ENCODE data around the gene DOC2A.
"Not testable (repeated sequence)": the region's sequence is repeated elsewhere in the genome, so short reads cannot be mapped to it uniquely, and the experiment has no call there.

The DOC2A gene

DNA sequence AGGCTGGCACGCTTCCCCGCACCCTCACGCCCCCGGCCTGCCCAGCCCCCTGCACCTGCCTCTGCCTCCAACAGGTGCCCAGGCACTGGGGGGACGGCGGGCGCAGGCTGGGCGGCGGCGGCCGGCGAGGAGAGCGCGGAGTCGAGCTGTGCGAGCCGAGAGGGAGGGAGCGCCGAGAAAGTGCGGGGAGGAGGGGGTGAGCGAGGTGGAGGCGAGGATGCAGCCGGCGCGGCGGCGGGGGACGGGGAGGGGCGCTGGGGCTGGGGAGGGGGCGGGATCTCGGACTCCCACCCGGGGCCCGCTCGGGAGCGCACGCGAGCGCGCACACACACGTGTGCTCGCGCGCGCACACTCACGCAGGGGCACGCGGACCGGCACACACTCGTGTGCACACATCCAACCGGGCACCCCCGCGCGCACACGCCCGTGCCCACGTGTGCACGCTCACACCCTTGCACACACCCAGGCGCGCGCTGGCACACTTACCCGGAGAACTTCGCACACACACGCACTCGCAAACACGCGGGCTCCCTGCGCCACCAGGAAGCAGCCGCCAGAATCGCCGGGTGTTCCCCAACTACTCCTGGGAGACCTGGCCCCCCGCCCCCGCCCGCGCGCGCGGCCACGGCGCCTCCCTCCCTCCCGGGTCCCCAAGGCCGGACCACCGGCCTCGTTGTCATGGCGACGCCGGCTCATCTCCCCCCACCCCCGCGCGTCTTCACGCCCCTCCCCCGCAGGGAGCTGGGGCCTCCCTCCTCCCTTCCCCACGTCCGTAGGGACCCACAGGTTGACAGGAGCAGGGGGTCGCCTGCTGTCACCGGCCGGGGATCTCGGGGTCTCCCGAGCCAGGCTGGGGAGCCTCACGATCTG is at the start of gene DOC2A:
Gene DOC2A, minus strand, starts transcription at position 184 of the 870 bp plus-strand sequence. CDS start 805 bp downstream, outside the sequence.
- no peaks in the 10 kb centered on the region for H3K36me3 ChIP-seq (ENCODE audit: insufficient read depth, low read length)
- no peaks in the 10 kb centered on the region for H3K27me3 ChIP-seq (ENCODE audit: insufficient read depth, low read length)
- peaks cover 10% of the 10 kb centered on the region for H3K4me1 ChIP-seq (ENCODE audit: insufficient read depth, low read length)
- no peaks in the 10 kb centered on the region for H3K9me3 ChIP-seq (ENCODE audit: low read length)
- peak within 1 kb of the TSS; percentile 92 for H2AFZ ChIP-seq (ENCODE audit: low read depth, low read length)
- peak within 1 kb of the TSS; percentile 71 for H3K4me3 ChIP-seq (ENCODE audit: low read length)

DNA sequence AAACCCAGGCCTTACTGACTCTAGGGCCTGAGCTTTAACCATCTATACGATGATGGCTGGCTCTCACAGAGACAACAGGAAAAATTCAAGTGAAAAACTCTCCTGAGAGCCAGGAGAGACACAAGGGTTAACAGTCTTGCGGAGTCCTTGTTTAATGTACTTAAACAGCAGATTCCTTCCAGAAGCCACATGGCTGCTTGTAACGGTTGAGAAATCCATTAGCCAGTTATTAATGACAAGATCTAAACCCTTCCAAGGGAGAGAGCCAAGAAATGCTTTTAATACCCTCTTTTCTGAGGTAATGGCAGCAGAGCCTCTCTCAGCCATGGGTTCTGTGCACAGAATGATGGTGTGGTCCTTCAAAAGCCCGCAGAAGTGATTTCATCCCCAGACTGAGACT is 49.5 kb upstream of the DOC2A start:
- no peaks in the 10 kb centered on the region for H3K9me3 ChIP-seq (ENCODE audit: low read length)
- no peak overlapping the region for H3K4me3 ChIP-seq (ENCODE audit: low read length)
- peaks cover 19% of the 10 kb centered on the region for H3K4me1 ChIP-seq (ENCODE audit: insufficient read depth, low read length)
- peaks cover 11% of the 10 kb centered on the region for H3K36me3 ChIP-seq (ENCODE audit: insufficient read depth, low read length)
- H2AFZ ChIP-seq (ENCODE audit: low read depth, low read length) = no peak overlapping the region
- H3K27me3 ChIP-seq (ENCODE audit: insufficient read depth, low read length) = no peaks in the 10 kb centered on the region

DNA sequence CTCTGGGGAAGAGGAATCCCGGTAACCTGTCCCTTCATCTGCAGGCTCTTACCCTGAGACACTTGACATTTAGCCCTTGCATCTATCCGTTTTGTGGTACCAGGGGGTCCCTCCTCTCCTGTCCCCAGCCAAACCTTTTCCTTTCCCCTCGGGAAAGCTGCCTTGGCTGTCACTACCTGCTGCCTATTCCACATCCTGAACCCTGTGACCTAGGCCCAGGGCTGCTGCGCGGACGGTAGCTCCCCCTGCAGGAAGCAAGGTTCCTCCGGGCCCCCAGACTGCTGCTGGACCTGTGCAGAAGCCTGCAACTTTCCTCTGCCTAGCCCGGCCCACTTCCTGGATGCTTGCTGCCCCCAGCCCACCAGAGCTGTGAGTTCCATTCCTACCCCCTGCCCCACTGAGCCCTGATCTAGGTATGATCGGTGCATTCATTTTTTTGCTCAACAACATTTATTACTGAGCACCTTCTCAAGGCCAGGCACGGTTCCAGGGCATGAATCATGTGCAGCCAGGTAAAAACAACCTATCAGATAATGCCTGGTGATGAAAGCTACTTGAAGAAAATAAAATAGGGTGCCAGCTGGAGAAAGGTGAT is 44.2 kb upstream of the DOC2A start:
- H3K4me3 ChIP-seq (ENCODE audit: low read length) = no peak overlapping the region
- H3K36me3 ChIP-seq (ENCODE audit: insufficient read depth, low read length) = peaks cover 9% of the 10 kb centered on the region
- H3K9me3 ChIP-seq (ENCODE audit: low read length) = no peaks in the 10 kb centered on the region
- H2AFZ ChIP-seq (ENCODE audit: low read depth, low read length) = no peak overlapping the region
- H3K27me3 ChIP-seq (ENCODE audit: insufficient read depth, low read length) = no peaks in the 10 kb centered on the region
- H3K4me1 ChIP-seq (ENCODE audit: insufficient read depth, low read length) = peaks cover 8% of the 10 kb centered on the region

DNA sequence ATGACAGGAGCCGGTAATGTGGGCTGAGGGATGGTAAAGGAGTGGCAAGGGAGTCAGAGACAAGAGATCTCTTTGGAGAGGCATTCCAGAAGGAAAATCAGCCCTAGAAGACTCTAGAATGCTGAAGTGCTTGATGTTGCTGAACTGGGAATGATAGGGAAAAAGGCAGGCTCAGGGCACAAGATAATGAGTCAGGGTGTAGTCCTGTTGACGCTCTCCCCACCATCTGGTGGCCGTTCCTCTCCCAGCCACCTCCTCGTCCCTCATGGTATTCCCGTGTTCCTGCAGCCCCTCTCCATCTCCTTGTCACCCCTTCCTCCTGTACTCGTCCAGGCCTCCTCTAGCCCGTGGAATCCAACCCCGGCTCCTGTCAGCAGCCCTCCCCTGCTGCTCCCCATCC is 43.6 kb upstream of the DOC2A start:
- H3K27me3 ChIP-seq (ENCODE audit: insufficient read depth, low read length) = no peaks in the 10 kb centered on the region
- peaks cover 8% of the 10 kb centered on the region for H3K4me1 ChIP-seq (ENCODE audit: insufficient read depth, low read length)
- H3K9me3 ChIP-seq (ENCODE audit: low read length) = no peaks in the 10 kb centered on the region
- no peak overlapping the region for H2AFZ ChIP-seq (ENCODE audit: low read depth, low read length)
- H3K4me3 ChIP-seq (ENCODE audit: low read length) = no peak overlapping the region
- H3K36me3 ChIP-seq (ENCODE audit: insufficient read depth, low read length) = peaks cover 3% of the 10 kb centered on the region

DNA sequence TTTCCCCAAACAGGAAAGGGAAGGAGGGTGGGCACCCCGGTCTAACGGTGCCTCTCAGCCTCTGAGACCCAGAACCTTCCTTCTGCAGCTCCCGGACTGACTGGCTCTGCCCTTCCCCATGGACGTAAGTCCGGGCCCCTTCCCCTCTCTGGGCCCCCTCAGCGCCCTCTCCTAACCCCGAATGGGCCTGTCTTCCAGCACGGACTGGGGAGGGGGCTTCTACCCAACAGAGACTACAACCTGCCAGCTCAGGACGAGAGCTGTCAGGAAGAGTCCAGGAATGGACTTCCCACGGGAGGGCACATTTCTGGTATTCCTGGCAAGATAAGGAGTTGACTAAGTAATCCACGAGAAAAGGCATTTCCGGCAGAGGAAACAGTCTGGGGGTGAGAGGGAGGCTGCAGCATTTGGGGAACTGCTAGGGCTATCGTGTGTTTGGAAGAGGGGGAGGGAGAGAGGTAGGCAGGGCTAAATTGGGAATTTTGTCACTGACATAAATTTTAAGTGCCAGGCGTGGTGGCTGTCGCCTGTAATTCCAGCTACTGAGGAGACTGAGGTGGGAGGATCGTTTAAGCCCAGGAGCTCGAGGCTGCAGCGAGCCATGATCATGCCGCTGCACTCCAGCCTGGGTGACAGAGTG is 42.7 kb upstream of the DOC2A start:
- peaks cover 2% of the 10 kb centered on the region for H3K36me3 ChIP-seq (ENCODE audit: insufficient read depth, low read length)
- peak overlapping the region; percentile 75 for H2AFZ ChIP-seq (ENCODE audit: low read depth, low read length)
- no peaks in the 10 kb centered on the region for H3K9me3 ChIP-seq (ENCODE audit: low read length)
- H3K27me3 ChIP-seq (ENCODE audit: insufficient read depth, low read length) = no peaks in the 10 kb centered on the region
- peaks cover 8% of the 10 kb centered on the region for H3K4me1 ChIP-seq (ENCODE audit: insufficient read depth, low read length)
- H3K4me3 ChIP-seq (ENCODE audit: low read length) = peak overlapping the region; percentile 60

GRCh38 chr16:30052671-30053372 is 42.0 kb upstream of the DOC2A start:
- Histone ChIP-seq H3K4me3 (ENCODE audit: low read length) (peak overlapping the region; percentile 60), H2AFZ (ENCODE audit: low read depth, low read length) (peak overlapping the region; percentile 75), H3K27me3 (ENCODE audit: insufficient read depth, low read length) (no peaks in the 10 kb centered on the region), H3K9me3 (ENCODE audit: low read length) (no peaks in the 10 kb centered on the region), H3K4me1 (ENCODE audit: insufficient read depth, low read length) (peaks cover 8% of the 10 kb centered on the region), H3K36me3 (ENCODE audit: insufficient read depth, low read length) (peaks cover 2% of the 10 kb centered on the region)

DNA sequence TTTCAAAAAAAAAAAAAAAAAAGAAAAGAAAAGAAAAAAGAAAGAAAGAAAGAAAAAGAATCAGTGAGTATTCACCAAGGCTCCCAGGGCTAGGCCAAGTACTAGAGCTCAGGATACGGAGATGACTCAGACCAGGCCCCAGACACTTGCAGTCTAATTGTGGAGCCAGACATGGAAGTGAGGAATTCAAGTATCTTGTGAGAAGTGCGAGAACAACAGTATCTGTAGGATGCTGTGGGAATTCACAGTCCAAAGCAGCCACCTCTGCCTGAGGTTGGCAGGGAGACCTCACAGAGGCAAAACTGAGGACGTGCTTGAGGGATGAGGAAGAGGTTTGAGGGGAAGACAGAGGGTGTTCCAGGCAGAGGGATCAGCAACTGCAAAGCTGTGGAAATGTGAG is 40.7 kb upstream of the DOC2A start:
- Histone ChIP-seq H3K36me3 (ENCODE audit: insufficient read depth, low read length) (peaks cover 2% of the 10 kb centered on the region), H2AFZ (ENCODE audit: low read depth, low read length) (no peak overlapping the region), H3K4me1 (ENCODE audit: insufficient read depth, low read length) (peaks cover 8% of the 10 kb centered on the region), H3K4me3 (ENCODE audit: low read length) (no peak overlapping the region), H3K27me3 (ENCODE audit: insufficient read depth, low read length) (no peaks in the 10 kb centered on the region), H3K9me3 (ENCODE audit: low read length) (no peaks in the 10 kb centered on the region)

DNA sequence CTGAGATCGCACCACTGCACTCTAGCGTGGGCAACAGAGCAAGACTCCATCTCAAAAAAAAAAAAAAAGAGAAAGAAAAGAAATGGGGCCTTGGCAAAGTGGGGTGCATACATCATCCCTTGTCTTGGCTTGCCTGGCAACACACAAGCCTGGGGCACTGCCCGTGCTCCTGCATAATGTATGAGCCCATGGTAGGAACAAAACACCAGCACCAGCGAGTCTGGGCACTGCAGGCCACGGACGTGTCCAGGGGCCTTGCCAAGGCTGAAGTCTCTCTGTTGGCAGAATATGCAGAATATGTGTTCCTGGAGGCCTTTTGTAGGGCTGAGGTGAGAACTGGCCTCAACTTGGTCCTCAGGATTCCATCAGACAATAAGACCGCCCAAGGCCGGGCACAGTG is 39.0 kb upstream of the DOC2A start:
- no peaks in the 10 kb centered on the region for H3K36me3 ChIP-seq (ENCODE audit: insufficient read depth, low read length)
- no peaks in the 10 kb centered on the region for H3K9me3 ChIP-seq (ENCODE audit: low read length)
- H3K4me1 ChIP-seq (ENCODE audit: insufficient read depth, low read length) = peaks cover 8% of the 10 kb centered on the region
- no peak overlapping the region for H3K4me3 ChIP-seq (ENCODE audit: low read length)
- no peak overlapping the region for H2AFZ ChIP-seq (ENCODE audit: low read depth, low read length)
- H3K27me3 ChIP-seq (ENCODE audit: insufficient read depth, low read length) = no peaks in the 10 kb centered on the region

DNA sequence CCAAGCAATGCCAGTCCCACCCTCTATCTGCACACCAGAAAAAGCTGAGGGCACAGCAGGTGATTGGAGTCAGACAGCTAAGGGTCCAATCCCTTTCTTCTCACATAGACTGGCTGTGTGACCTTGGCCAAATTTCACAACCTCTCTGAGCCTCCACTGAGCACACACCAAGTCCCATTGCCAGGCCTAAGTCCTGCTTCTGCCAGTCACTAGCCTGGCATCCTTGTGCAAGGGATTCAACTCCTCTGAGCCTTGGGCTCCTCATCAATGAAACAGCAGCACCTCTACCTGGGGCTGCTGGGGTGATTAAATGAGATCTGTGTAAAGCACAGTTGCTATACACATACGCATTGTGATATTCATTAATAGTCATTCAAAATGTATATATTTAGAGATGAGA is 35.8 kb upstream of the DOC2A start:
- Histone ChIP-seq H3K9me3 (ENCODE audit: low read length) (no peaks in the 10 kb centered on the region), H3K27me3 (ENCODE audit: insufficient read depth, low read length) (no peaks in the 10 kb centered on the region), H2AFZ (ENCODE audit: low read depth, low read length) (no peak overlapping the region), H3K4me3 (ENCODE audit: low read length) (no peak overlapping the region), H3K4me1 (ENCODE audit: insufficient read depth, low read length) (no peaks in the 10 kb centered on the region), H3K36me3 (ENCODE audit: insufficient read depth, low read length) (no peaks in the 10 kb centered on the region)

GRCh38 chr16:30046178-30046577 is 35.4 kb upstream of the DOC2A start:
- Histone ChIP-seq H3K27me3 (ENCODE audit: insufficient read depth, low read length) (no peaks in the 10 kb centered on the region), H3K4me1 (ENCODE audit: insufficient read depth, low read length) (no peaks in the 10 kb centered on the region), H2AFZ (ENCODE audit: low read depth, low read length) (no peak overlapping the region), H3K36me3 (ENCODE audit: insufficient read depth, low read length) (no peaks in the 10 kb centered on the region), H3K4me3 (ENCODE audit: low read length) (no peak overlapping the region), H3K9me3 (ENCODE audit: low read length) (no peaks in the 10 kb centered on the region)

GRCh38 chr16:30041841-30042240 is 31.0 kb upstream of the DOC2A start:
- H3K4me1 ChIP-seq (ENCODE audit: insufficient read depth, low read length) = no peaks in the 10 kb centered on the region
- H2AFZ ChIP-seq (ENCODE audit: low read depth, low read length) = no peak overlapping the region
- no peaks in the 10 kb centered on the region for H3K9me3 ChIP-seq (ENCODE audit: low read length)
- no peaks in the 10 kb centered on the region for H3K27me3 ChIP-seq (ENCODE audit: insufficient read depth, low read length)
- H3K36me3 ChIP-seq (ENCODE audit: insufficient read depth, low read length) = no peaks in the 10 kb centered on the region
- H3K4me3 ChIP-seq (ENCODE audit: low read length) = no peak overlapping the region

DNA sequence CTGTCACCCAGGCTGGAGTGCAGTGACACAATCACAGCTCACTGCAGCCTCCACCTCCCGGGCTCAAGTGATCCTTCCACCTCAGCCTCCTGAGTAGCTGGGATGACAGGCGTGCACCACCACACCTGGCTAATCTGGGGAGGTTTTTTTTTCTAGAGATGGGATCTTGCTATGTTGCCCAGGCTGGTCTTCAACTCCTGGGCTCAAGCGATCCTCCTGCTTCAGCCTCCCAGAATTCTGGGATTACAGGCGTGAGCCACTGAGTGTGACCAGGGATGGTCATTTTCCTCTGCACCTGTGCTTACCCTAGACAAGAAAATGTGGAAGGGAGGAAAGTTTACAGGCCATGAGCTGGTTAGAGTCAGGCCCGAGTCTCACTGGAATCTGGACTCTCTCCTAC is 29.9 kb upstream of the DOC2A start:
- not testable (repeated sequence) for H2AFZ ChIP-seq (ENCODE audit: low read depth, low read length); H3K4me1 ChIP-seq (ENCODE audit: insufficient read depth, low read length); H3K9me3 ChIP-seq (ENCODE audit: low read length); H3K36me3 ChIP-seq (ENCODE audit: insufficient read depth, low read length); H3K27me3 ChIP-seq (ENCODE audit: insufficient read depth, low read length); H3K4me3 ChIP-seq (ENCODE audit: low read length)

GRCh38 chr16:30040221-30040620 is 29.4 kb upstream of the DOC2A start:
- no peak overlapping the region for H3K4me3 ChIP-seq (ENCODE audit: low read length)
- H3K9me3 ChIP-seq (ENCODE audit: low read length) = no peaks in the 10 kb centered on the region
- H3K36me3 ChIP-seq (ENCODE audit: insufficient read depth, low read length) = no peaks in the 10 kb centered on the region
- H3K27me3 ChIP-seq (ENCODE audit: insufficient read depth, low read length) = no peaks in the 10 kb centered on the region
- H3K4me1 ChIP-seq (ENCODE audit: insufficient read depth, low read length) = no peaks in the 10 kb centered on the region
- H2AFZ ChIP-seq (ENCODE audit: low read depth, low read length) = no peak overlapping the region
